ENCODE measurements around the gene EVI2B.
"Not testable (repeated sequence)": the region's sequence is repeated elsewhere in the genome, so short reads cannot be mapped to it uniquely, and the experiment has no call there.

EVI2B gene

GRCh38 chr17:31291820-31292219, 22.0 kb downstream of the EVI2B start:
- no peak for TF ChIP-seq CTCF (conservative IDR thresholded peaks at IDR 0.05; ENCODE audit: control insufficient read depth, insufficient read depth, low read depth, low read length)
- H3K4me3 ChIP-seq (ENCODE audit: control insufficient read depth, low read depth, low read length), result no peak overlapping the region
- DNase-seq (ENCODE audit: low read depth), result no peak

GRCh38 chr17:31289790-31290189, 24.1 kb downstream of the EVI2B start:
- TF ChIP-seq CTCF (conservative IDR thresholded peaks at IDR 0.05; ENCODE audit: control insufficient read depth, insufficient read depth, low read depth, low read length), result no peak
- no peak overlapping the region for H3K4me3 ChIP-seq (ENCODE audit: control insufficient read depth, low read depth, low read length)
- peak; percentile 37 for DNase-seq (ENCODE audit: low read depth)

DNA sequence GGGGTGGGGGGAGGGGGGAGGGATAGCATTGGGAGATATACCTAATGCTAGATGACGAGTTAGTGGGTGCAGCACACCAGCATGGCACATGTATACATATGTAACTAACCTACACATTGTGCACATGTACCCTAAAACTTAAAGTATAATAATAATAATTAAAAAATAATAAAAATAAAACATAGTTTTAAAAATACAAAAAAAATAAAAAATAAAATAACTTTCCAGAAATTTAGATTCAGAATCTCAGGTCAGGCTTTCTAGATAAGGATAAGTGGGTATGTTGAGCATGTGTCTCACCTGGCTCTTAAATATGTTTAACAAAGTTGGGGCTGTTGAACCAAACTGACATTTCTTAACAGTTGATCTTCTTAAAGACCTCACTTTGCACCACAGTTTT, 25.9 kb downstream of the EVI2B start:
- H3K4me3 ChIP-seq (ENCODE audit: control insufficient read depth, low read depth, low read length), result not testable (repeated sequence)

DNA sequence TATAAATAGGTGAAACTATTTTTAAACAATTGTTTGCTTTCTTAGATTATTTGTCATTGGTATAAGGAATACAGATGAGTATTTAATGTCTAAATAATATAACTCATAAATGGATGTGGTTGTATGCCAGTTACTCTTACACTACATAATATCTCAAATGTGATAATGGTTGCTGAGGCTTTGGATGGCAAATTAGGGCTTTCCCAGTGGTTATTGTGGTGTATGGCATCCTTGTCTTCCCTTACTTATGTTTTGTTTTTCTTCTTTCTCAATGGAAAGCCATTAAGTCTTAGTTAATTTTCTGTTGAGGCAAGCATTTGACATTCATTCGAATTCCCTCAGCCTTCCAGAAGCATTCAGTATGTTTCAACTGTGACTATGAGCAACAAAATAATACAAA, 27.3 kb downstream of the EVI2B start:
- no peak for DNase-seq (ENCODE audit: low read depth)
- TF ChIP-seq CTCF (conservative IDR thresholded peaks at IDR 0.05; ENCODE audit: control insufficient read depth, insufficient read depth, low read depth, low read length), result no peak
- H3K4me3 ChIP-seq (ENCODE audit: control insufficient read depth, low read depth, low read length), result no peak overlapping the region

More for the DNA sequence above, 25.9 kb downstream of the EVI2B start:
- DNase-seq (ENCODE audit: low read depth), result not testable (repeated sequence)

DNA sequence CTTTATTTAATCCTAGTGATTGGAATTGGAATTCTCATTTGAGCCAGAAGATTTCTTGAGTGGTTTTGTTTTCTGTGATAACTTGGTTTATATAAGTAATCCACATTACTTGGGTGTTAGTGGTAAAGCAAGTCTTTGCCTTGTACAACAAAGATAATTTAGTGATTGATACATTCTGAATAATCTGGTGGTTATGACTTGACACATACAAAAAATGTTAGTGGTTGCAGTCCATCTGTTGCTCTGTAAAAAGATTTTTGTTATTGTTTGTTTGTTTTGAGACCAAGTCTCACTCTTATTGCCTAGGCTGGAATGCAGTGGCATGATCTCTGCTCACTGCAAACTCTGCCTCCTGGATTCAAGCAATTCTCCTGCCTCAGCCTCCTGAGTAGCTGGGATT, 30.0 kb downstream of the EVI2B start:
- TF ChIP-seq CTCF (conservative IDR thresholded peaks at IDR 0.05; ENCODE audit: control insufficient read depth, insufficient read depth, low read depth, low read length), result no peak
- DNase-seq (ENCODE audit: low read depth), result no peak
- H3K4me3 ChIP-seq (ENCODE audit: control insufficient read depth, low read depth, low read length), result no peak overlapping the region

- peak; percentile 58 for DNase-seq (ENCODE audit: low read depth)
Measured at GRCh38 chr17:31281061-31281460, 32.8 kb downstream of the EVI2B start.

GRCh38 chr17:31279401-31279800, 34.5 kb downstream of the EVI2B start:
- H3K4me3 ChIP-seq (ENCODE audit: control insufficient read depth, low read depth, low read length), result no peak overlapping the region
- TF ChIP-seq CTCF (conservative IDR thresholded peaks at IDR 0.05; ENCODE audit: control insufficient read depth, insufficient read depth, low read depth, low read length), result no peak
- DNase-seq (ENCODE audit: low read depth), result no peak

More at GRCh38 chr17:31281061-31281460, 32.8 kb downstream of the EVI2B start:
- no peak for TF ChIP-seq CTCF (conservative IDR thresholded peaks at IDR 0.05; ENCODE audit: control insufficient read depth, insufficient read depth, low read depth, low read length)
- no peak overlapping the region for H3K4me3 ChIP-seq (ENCODE audit: control insufficient read depth, low read depth, low read length)

Data from fibroblast of mammary gland (primary cell).